Testis (tissue), 3 donors: ENCODE measurements around the gene UGT1A8. TPM values are rescaled to one million over a fixed set of nuclear protein-coding genes. Genes with fewer than 3 reads are reported as not detected.

Source experiments
- DNase-seq: peaks from one replicate; pipeline ENCODE4 v3.0.0-alpha.2; 2019
- H3K27ac ChIP-seq, 2 donors: fragments of 200-600 bp; sonication (generic); one replicate each; pipeline ENCODE4 v1.5.1; 2019
- H3K27me3 ChIP-seq: fragments of 200-600 bp; sonication (generic); one replicate; pipeline ENCODE4 v1.5.1; 2019
- H3K36me3 ChIP-seq: fragments of 200-600 bp; sonication (generic); one replicate; pipeline ENCODE4 v1.5.1; 2017; ENCODE audit warnings: low read depth; ENCODE audit errors: missing control alignments
- H3K4me1 ChIP-seq: fragments of 200-600 bp; sonication (generic); one replicate; pipeline ENCODE4 v1.5.1; 2019
- H3K4me3 ChIP-seq, 2 donors: fragments of 200-600 bp; sonication (generic); one replicate each; pipeline ENCODE4 v1.5.1; 2017 to 2019
- H3K9me3 ChIP-seq: fragments of 200-600 bp; sonication (generic); one replicate; pipeline ENCODE4 v1.5.1; 2017
- CTCF ChIP-seq, 3 experiments: fragments of 450-650 bp in 2 of 3; fragments of 200-600 bp in 1 of 3; sonication (generic) in 1 of 3; IDR thresholded peaks; one replicate each; pipeline ENCODE4 v1.5.1; 2016 to 2019; ENCODE audit warnings: antibody characterized with exemption in 3 of 3, mild to moderate bottlenecking in 2 of 3, moderate library complexity in 1 of 3
- POLR2A ChIP-seq: fragments of 450-650 bp; IDR thresholded peaks from one replicate; pipeline ENCODE4 v1.6.1; 2017; ENCODE audit warnings: antibody characterized with exemption, mild to moderate bottlenecking, moderate library complexity
- WGBS, 2 donors: methylation state at CpG; one replicate each; pipeline ENCODE4 v1.1.5; 2018; 5-methylcytosine and 5-hydroxymethylcytosine counted together
- intact Hi-C: fragments of 100-400 bp; cut with DNase I; formaldehyde crosslinking; loops from one replicate; pipeline ENCODE4 v1.15.1; 2023; ENCODE audit warnings: low total_unique reads
- polyA plus RNA-seq: library from polyadenylated mRNA; stranded (reverse); fragments of 350-450 nt; fragmentation: Illumina TruSeq; extraction: RNeasy Lipid Tissue Mini Kit (QIAGEN cat#74804); gene quantifications from one replicate; pipeline ENCODE4 v1.2.3, GENCODE V29; 2014; ENCODE audit warnings: low read depth, low replicate concordance; ENCODE audit not compliant: insufficient read depth
- total RNA-seq, 2 donors: library from RNA; depleted of rRNA; stranded (reverse); fragments of >200 nt; gene quantifications; one replicate each; pipeline ENCODE4 v1.2.3, GENCODE V29; 2016

Gene UGT1A8
- total and polyA plus RNA-seq, 3 donors from 2014 or later = 0.19 TPM; not detected in 2

DNA sequence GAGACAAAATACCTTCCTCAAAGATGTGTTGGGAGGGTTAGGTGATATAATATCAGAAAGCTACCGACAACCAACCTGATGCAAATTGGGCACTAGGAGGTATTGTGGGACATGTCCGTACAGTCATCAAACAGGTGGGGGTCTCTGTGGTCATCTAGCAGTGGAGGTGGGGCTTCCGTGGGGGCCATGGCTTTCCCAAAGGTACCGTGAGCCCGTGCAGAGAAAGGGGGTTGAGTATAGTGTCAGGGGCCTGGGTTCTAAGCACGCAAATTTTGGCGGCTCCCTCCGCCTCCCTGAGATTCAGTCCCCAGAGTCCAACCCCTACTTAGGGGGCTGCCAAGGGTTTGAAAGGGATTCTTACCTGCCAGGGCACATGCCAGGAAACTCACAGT, 204.3 kb downstream of the UGT1A8 start:
- no peak overlapping the region for H3K4me3 ChIP-seq
- intact Hi-C loops = no loop called here
- no peaks in the 10 kb centered on the region for H3K27me3 ChIP-seq
- no peaks in the 10 kb centered on the region for H3K36me3 ChIP-seq
- H3K9me3 ChIP-seq = no peaks in the 10 kb centered on the region
- no peaks in the 10 kb centered on the region for H3K4me1 ChIP-seq
- no peak for DNase-seq
- WGBS, 2 donors = 92 to 95% methylated on average over 8 of the region's 8 CpGs
- no peak for TF ChIP-seq CTCF (IDR thresholded peaks at IDR 0.05)
- TF ChIP-seq POLR2A = no peak
- H3K27ac ChIP-seq = no peak overlapping the region

DNA sequence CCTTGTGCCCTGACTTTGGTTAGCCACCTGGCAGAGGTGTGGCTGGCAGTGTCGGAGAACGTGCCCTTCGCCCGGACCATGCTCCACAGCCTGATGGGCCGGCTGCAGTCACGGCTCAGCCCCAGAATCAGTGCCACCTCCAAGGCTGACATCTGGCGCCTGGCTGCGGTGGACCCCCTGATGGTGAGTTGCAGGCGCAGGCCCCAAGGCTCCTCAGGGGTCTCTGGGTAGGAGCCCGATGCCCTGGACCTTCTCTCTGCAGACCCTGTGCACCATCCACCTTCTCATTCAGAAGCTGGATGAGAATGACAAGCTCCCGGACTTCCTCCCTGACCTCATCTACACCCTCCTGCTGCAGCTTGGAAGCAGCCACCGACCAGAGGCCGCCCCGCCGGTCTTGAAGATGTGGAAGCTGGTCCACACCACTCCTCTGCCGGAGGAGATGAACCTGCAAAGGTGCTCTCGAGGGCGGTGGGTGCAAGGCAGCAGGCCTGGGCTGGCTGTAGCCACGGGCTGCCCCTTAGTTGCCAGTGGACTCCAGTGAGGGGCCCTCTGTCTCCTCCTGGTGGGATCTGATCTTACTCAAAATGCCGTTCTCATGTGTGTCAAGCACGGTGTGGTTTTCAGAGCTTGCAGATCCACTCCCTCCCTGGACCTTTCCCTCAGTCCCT, 204.8 kb downstream of the UGT1A8 start:
- intact Hi-C loops = no loop called here
- no peak for DNase-seq
- 82 to 92% methylated on average over 12 to 21 of the region's 21 CpGs for WGBS, 2 donors
- Histone ChIP-seq H3K4me3 (no peak overlapping the region), H3K9me3 (no peaks in the 10 kb centered on the region), H3K27me3 (no peaks in the 10 kb centered on the region), H3K27ac (no peak overlapping the region), H3K36me3 (no peaks in the 10 kb centered on the region), H3K4me1 (no peaks in the 10 kb centered on the region)
- TF ChIP-seq POLR2A (no peak), CTCF (IDR thresholded peaks at IDR 0.05) (no peak)

Other genes starting within 250 kb of the UGT1A8 start
- gene USP40, start 50.9 kb upstream of the UGT1A8 start, total RNA-seq = 10 to 100 TPM; 70.2 to 87.3 TPM
- 42.0 TPM for gene USP40, start 50.9 kb upstream of the UGT1A8 start, polyA plus RNA-seq
- gene UGT1A10, start 18.8 kb downstream of the UGT1A8 start, total RNA-seq = under 1 TPM; 0.31 to 0.68 TPM
- gene UGT1A10, start 18.8 kb downstream of the UGT1A8 start, polyA plus RNA-seq = 0.29 TPM
- gene UGT1A9, start 54.3 kb downstream of the UGT1A8 start, total RNA-seq = not detected
- gene UGT1A9, start 54.3 kb downstream of the UGT1A8 start, polyA plus RNA-seq = not detected
- gene UGT1A7, start 64.3 kb downstream of the UGT1A8 start, total RNA-seq = under 1 TPM in 1 of 2 donors, not detected in 1; 0.19 TPM
- not detected for gene UGT1A7, start 64.3 kb downstream of the UGT1A8 start, polyA plus RNA-seq
- gene UGT1A6, start 75.3 kb downstream of the UGT1A8 start, total RNA-seq = under 1 TPM in 1 of 2 donors, not detected in 1; 0.74 TPM
- 3.0 TPM for gene UGT1A6, start 75.3 kb downstream of the UGT1A8 start, polyA plus RNA-seq
- under 1 TPM in 1 of 2 donors, not detected in 1; 0.16 TPM for gene UGT1A5, start 95.3 kb downstream of the UGT1A8 start, total RNA-seq
- not detected for gene UGT1A5, start 95.3 kb downstream of the UGT1A8 start, polyA plus RNA-seq
- gene UGT1A4, start 101.1 kb downstream of the UGT1A8 start, total RNA-seq = not detected
- gene UGT1A4, start 101.1 kb downstream of the UGT1A8 start, polyA plus RNA-seq = 0.25 TPM
- gene UGT1A3, start 111.4 kb downstream of the UGT1A8 start, total RNA-seq = not detected
- not detected for gene UGT1A3, start 111.4 kb downstream of the UGT1A8 start, polyA plus RNA-seq
- under 1 TPM; 0.24 to 0.31 TPM for gene UGT1A1, start 142.6 kb downstream of the UGT1A8 start, total RNA-seq
- 0.34 TPM for gene UGT1A1, start 142.6 kb downstream of the UGT1A8 start, polyA plus RNA-seq
- 10 to 100 TPM in 1 of 2 donors, 1 to 10 TPM in 1; 5.3 to 10.7 TPM for gene MROH2A, start 160.7 kb downstream of the UGT1A8 start, total RNA-seq
- gene MROH2A, start 160.7 kb downstream of the UGT1A8 start, polyA plus RNA-seq = 5.1 TPM
- gene HJURP, start 236.9 kb downstream of the UGT1A8 start, total RNA-seq = 10 to 100 TPM; 10.2 to 13.9 TPM
- gene HJURP, start 236.9 kb downstream of the UGT1A8 start, polyA plus RNA-seq = 30.2 TPM